HG03025 (cell line): Measurements from ENCODE around the gene KRTAP9-4.
"Not testable (repeated sequence)": the region's sequence is repeated elsewhere in the genome, so short reads cannot be mapped to it uniquely, and the experiment has no call there.

Source experiments
- ATAC-seq: cut with Tn5 transposase; IDR thresholded peaks from one replicate; pipeline ENCODE4 v1.9.1; 2021; ENCODE audit warnings: mild to moderate bottlenecking, moderate library complexity; ENCODE audit not compliant: unreplicated experiment, low FRiP score

KRTAP9-4 gene, protein sequence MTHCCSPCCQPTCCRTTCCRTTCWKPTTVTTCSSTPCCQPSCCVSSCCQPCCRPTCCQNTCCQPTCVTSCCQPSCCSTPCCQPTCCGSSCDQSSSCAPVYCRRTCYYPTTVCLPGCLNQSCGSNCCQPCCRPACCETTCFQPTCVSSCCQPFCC

GRCh38 chr17:41249637-41250240 lies at the start of gene KRTAP9-4:
KRTAP9-4 (plus strand) TSS chr17:41249687; CDS start chr17:41249721, 34 bp downstream.
- ATAC-seq = not testable (repeated sequence)

GRCh38 chr17:41211845-41212466 lies 37.5 kb upstream of the KRTAP9-4 start:
- no peak for ATAC-seq

GRCh38 chr17:41212524-41213169 lies 36.8 kb upstream of the KRTAP9-4 start:
- ATAC-seq = no peak

GRCh38 chr17:41215681-41216080 lies 33.8 kb upstream of the KRTAP9-4 start:
- no peak for ATAC-seq

GRCh38 chr17:41223821-41224220 lies 25.7 kb upstream of the KRTAP9-4 start:
- ATAC-seq = no peak

DNA sequence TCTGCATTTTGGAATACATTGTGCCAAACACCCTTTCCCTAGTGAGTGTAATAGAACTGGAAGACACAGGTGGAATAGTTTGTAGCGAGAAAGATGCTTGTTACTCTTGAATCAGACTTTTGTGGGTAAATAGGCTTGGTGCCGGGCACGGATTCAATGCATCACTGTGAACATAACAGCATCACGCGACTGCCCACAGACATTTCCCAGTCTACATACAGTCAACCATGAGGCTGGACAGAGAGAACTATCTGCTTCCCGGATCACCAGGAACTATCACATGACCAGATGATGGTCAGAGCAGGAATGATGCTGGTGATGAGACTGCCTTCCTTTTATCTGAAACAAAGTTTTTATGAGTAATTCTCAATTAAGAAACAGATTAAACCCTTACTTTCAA lies 23.4 kb upstream of the KRTAP9-4 start:
- ATAC-seq = no peak

DNA sequence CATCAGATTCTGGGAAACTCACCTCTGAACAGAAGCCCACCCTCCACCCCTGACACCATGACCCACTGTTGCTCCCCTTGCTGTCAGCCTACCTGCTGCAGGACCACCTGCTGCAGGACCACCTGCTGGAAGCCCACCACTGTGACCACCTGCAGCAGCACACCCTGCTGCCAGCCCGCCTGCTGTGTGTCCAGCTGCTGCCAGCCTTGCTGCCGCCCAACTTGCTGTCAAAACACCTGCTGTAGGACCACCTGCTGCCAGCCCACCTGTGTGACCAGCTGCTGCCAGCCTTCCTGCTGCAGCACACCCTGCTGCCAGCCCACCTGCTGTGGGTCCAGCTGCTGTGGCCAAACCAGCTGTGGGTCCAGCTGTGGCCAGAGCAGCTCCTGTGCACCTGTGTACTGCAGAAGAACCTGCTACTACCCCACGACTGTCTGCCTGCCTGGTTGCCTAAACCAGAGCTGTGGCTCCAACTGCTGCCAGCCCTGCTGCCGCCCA lies 22.8 kb upstream of the KRTAP9-4 start, which contains the start of gene KRTAP9-2:
KRTAP9-2 (plus strand) TSS at position 51 of the 498 bp plus-strand sequence; CDS start at position 58, 7 bp downstream.
- not testable (repeated sequence) for ATAC-seq

DNA sequence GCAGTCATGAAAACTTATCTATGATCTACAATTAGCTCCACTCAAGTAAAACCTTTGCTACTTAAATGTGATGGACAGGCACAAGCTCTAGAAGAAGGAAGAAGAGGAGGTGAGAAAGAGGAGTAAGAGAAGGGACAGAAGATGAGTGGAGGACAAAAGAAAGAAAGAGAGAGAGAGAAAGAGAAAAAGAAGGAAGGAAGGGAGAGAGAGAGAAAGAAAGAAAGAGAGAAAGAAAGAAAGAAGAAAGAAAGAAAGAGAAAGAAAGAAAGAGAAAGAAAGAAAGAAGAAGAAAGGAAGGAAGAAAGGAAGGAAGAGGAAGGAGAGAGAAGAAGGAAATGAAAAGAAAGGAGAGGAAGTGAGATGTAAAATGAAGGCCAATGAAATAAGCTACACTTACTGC lies 19.4 kb upstream of the KRTAP9-4 start:
- ATAC-seq = no peak

DNA sequence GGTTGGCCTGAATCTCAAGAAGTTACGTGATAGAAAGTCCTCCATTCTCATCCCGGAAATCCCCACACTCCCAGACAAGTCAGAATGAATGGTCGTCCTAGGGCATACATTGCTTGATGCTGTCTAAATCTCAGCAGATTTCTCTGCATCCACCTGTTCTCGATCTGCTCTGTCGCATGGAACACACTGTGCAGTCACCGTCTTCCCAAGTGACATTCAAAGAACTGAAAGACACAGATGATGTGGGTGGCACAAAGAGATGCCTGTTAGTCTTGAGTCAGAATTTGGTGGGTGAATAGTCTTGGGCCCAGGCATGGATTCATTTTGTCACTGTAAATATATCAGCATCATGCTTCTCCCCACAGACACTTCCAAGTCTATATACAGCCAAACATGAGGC lies 17.8 kb upstream of the KRTAP9-4 start:
- no peak for ATAC-seq

GRCh38 chr17:41232399-41233105 lies 16.9 kb upstream of the KRTAP9-4 start, which contains the start of gene KRTAP9-3:
KRTAP9-3 (plus strand) TSS chr17:41232449; CDS start chr17:41232502, 53 bp downstream.
- ATAC-seq = not testable (repeated sequence)

DNA sequence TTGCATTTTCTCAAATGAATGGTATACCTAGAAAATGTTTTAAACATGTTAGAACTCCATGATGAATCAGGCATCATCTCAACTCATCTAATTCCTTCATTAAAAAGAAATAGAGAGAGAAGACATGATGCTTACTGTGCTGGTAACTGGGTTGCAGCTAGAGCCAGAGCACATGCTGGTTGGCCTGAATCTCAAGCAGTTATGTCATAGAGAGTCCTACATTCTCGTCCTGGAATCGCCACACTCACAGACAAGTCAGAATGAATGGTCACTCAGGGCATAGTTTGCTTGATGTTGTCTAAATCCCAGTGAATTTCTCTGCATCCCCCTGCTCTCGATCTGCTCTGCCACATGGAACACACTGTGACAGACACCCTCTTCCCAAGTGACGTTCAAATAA lies 12.4 kb upstream of the KRTAP9-4 start:
- not testable (repeated sequence) for ATAC-seq

- not testable (repeated sequence) for ATAC-seq
Observed at GRCh38 chr17:41237949-41238437, 11.5 kb upstream of the KRTAP9-4 start, which contains the start of gene KRTAP9-8. KRTAP9-8 (plus strand) TSS chr17:41237999; CDS start chr17:41238052, 53 bp downstream.

GRCh38 chr17:41246995-41247787 lies 2.3 kb upstream of the KRTAP9-4 start:
- ATAC-seq = not testable (repeated sequence)

GRCh38 chr17:41251261-41251660 lies 1.8 kb downstream of the KRTAP9-4 start:
- no peak for ATAC-seq

- no peak for ATAC-seq
Observed at GRCh38 chr17:41254861-41255260, 5.4 kb downstream of the KRTAP9-4 start.

GRCh38 chr17:41255381-41256290 lies 6.1 kb downstream of the KRTAP9-4 start, which contains the start of gene KRTAP9-9:
KRTAP9-9 (plus strand) TSS chr17:41255384.
- not testable (repeated sequence) for ATAC-seq

GRCh38 chr17:41256291-41256685 lies 6.8 kb downstream of the KRTAP9-4 start:
- no peak for ATAC-seq

DNA sequence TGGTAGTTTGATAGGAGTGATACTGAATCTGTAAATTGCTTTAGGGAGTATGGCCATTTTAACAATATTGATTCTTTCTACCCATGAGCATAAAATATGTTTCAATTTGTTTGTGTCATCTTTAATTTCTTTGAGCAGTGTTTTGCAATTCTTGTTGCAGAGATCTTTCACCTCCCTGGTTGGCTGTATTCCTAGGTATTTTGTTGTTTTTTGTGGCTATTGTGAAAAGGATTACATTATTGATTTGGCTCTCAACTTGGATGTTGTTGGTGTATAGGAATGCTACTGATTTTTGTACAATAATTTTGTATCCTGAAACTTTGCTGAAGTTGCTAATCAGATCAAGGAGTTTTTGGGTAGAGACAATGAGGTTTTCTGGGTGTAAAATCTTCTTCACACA lies 8.9 kb downstream of the KRTAP9-4 start:
- no peak for ATAC-seq
